GM12878 (cell line): Measurements from ENCODE around the gene C8G.

ENCODE experiments used
- CHD4 ChIP-seq: fragments of 200-600 bp; sonication (generic); IDR thresholded peaks from 2 replicates; pipeline ENCODE4 v1.6.1; 2016; ENCODE audit warnings: mild to moderate bottlenecking
- CTCF ChIP-seq, 3 experiments: IDR thresholded peaks in 2 of 3; conservative IDR thresholded peaks in 1 of 3; 2 replicates each; pipeline ENCODE4 v1.5.1; 2011; ENCODE audit warnings: low read depth in 3 of 3, low read length in 3 of 3, mild to moderate bottlenecking in 3 of 3, control low read depth in 2 of 3, moderate library complexity in 2 of 3, inconsistent platforms in 1 of 3, mixed read lengths in 1 of 3; ENCODE audit not compliant: control insufficient read depth in 2 of 3, insufficient read depth in 1 of 3; ENCODE audit errors: extremely low read depth in 1 of 3
- E2F8 ChIP-seq: fragments of 450-650 bp; IDR thresholded peaks from 2 replicates; pipeline ENCODE4 v1.6.1; 2018; ENCODE audit warnings: mild to moderate bottlenecking, low read depth, moderate library complexity; ENCODE audit not compliant: partially characterized antibody
- EP300 ChIP-seq, 2 experiments: fragments of 150-350 bp in 1 of 2; IDR thresholded peaks; 2 replicates each; pipeline ENCODE4 v1.6.1; 2011 to 2012; ENCODE audit warnings: low read depth in 2 of 2, low read length in 2 of 2, borderline replicate concordance in 1 of 2, improper control_type of control experiment in 1 of 2, inconsistent platforms in 1 of 2; ENCODE audit not compliant: control insufficient read depth in 1 of 2
- EZH2 ChIP-seq: IDR thresholded peaks from 2 replicates; pipeline ENCODE4 v1.6.1; 2012; ENCODE audit warnings: low read depth, mild to moderate bottlenecking, control low read depth, inconsistent platforms, low read length, borderline replicate concordance; ENCODE audit not compliant: control insufficient read depth
- NBN ChIP-seq: fragments of 450-650 bp; IDR thresholded peaks from 2 replicates; pipeline ENCODE4 v1.6.1; 2016
- POLR2A ChIP-seq: IDR thresholded peaks from 2 replicates; pipeline ENCODE4 v1.6.1; 2011; ENCODE audit warnings: low read depth, mild to moderate bottlenecking, low read length
- RFX5 ChIP-seq: IDR thresholded peaks from 2 replicates; pipeline ENCODE4 v1.6.1; 2011; ENCODE audit warnings: low read depth, low read length, improper control_type of control experiment
- TAF1 ChIP-seq: IDR thresholded peaks from 2 replicates; pipeline ENCODE4 v1.6.1; 2011; ENCODE audit warnings: mild to moderate bottlenecking, low read depth, low read length, borderline replicate concordance
- TF ChIP-seq, protein P1 (sequence below): IDR thresholded peaks from 2 replicates; pipeline ENCODE4 v1.6.1; 2012; ENCODE audit warnings: low read depth, low read length, improper control_type of control experiment

GRCh38 chr9:136921307-136921706 is 23.7 kb upstream of the C8G start:
- no peak for TF ChIP-seq NBN
- TF ChIP-seq CHD4, result no peak
- TF ChIP-seq TAF1, result no peak
- TF ChIP-seq EZH2, result no peak
- no peak for TF ChIP-seq E2F8
- TF ChIP-seq CTCF (IDR thresholded peaks at IDR 0.05 in 2 of 3, conservative IDR thresholded peaks at IDR 0.05 in 1 of 3; ENCODE audit: control insufficient read depth in 2 of 3, extremely low read depth in 1 of 3, insufficient read depth in 1 of 3, low read depth in 3 of 3, low read length in 3 of 3), result no peak
- TF ChIP-seq POLR2A, result no peak; the same call in 1 of the 2 replicates
- no peak for TF ChIP-seq EP300 (IDR thresholded peaks at IDR 0.05; ENCODE audit: borderline replicate concordance in 1 of 2, control insufficient read depth in 1 of 2, low read depth in 2 of 2, low read length in 2 of 2)
- TF ChIP-seq RFX5, result no peak
- TF ChIP-seq, protein P1, sequence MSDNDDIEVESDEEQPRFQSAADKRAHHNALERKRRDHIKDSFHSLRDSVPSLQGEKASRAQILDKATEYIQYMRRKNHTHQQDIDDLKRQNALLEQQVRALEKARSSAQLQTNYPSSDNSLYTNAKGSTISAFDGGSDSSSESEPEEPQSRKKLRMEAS, result no peak
